PC-9 (cell line): ENCODE results near the gene ZMYM4.
"Not testable (repeated sequence)": the region's sequence is repeated elsewhere in the genome, so short reads cannot be mapped to it uniquely, and the experiment has no call there.

Source experiments
- EZH2 ChIP-seq: fragments of 200-600 bp; sonication (generic); IDR thresholded peaks from 2 replicates; pipeline ENCODE4 v1.8.0; 2017; ENCODE audit warnings: antibody characterized with exemption, low read depth
- TF ChIP-seq, protein P1 (sequence below): fragments of 200-600 bp; sonication (generic); conservative IDR thresholded peaks from 2 replicates; pipeline ENCODE4 v1.6.1; 2017; ENCODE audit warnings: mixed run types, antibody characterized with exemption, mild to moderate bottlenecking, moderate library complexity

- TF ChIP-seq, protein P1, sequence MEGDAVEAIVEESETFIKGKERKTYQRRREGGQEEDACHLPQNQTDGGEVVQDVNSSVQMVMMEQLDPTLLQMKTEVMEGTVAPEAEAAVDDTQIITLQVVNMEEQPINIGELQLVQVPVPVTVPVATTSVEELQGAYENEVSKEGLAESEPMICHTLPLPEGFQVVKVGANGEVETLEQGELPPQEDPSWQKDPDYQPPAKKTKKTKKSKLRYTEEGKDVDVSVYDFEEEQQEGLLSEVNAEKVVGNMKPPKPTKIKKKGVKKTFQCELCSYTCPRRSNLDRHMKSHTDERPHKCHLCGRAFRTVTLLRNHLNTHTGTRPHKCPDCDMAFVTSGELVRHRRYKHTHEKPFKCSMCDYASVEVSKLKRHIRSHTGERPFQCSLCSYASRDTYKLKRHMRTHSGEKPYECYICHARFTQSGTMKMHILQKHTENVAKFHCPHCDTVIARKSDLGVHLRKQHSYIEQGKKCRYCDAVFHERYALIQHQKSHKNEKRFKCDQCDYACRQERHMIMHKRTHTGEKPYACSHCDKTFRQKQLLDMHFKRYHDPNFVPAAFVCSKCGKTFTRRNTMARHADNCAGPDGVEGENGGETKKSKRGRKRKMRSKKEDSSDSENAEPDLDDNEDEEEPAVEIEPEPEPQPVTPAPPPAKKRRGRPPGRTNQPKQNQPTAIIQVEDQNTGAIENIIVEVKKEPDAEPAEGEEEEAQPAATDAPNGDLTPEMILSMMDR: not testable (repeated sequence)
- TF ChIP-seq EZH2: not testable (repeated sequence)
Observed at GRCh38 chr1:35380111-35380510, 111.6 kb downstream of the ZMYM4 start.
